Activated CD8-positive, alpha-beta T cell treated with anti-CD3 and anti-CD28 coated beads for 36 hours (primary cell): ENCODE results near the gene RBM38. TPM values are rescaled to one million over a fixed set of nuclear protein-coding genes. Genes with fewer than 3 reads are reported as not detected.

Source experiments
- ATAC-seq: fragments of 200-7000 bp; cut with Tn5 transposase; one replicate; pipeline ENCODE4 v1.10.0; 2021; ENCODE audit warnings: mild to moderate bottlenecking, moderate library complexity
- CTCF ChIA-PET: fragments of 350-600 bp; sonication (Branson Sonifier 250); formaldehyde crosslinking; loops from one replicate; lab custom pipeline; 2021; ENCODE audit warnings: antibody characterized with exemption; lab: Charles Lee
- POLR2A ChIA-PET: fragments of 350-600 bp; sonication (Branson Sonifier 250); formaldehyde crosslinking; loops from one replicate; lab custom pipeline; 2021; ENCODE audit warnings: antibody characterized with exemption; lab: Charles Lee
- DNase-seq: peaks from one replicate; pipeline ENCODE4 v3.0.0-alpha.2; 2020
- H3K27ac Mint-ChIP-seq: one replicate; pipeline ENCODE4 v1.8.0; 2021; ENCODE audit warnings: mild to moderate bottlenecking, mixed read lengths
- H3K27me3 Mint-ChIP-seq: one replicate; pipeline ENCODE4 v1.8.0; 2021; ENCODE audit warnings: mixed read lengths
- H3K36me3 Mint-ChIP-seq: one replicate; pipeline ENCODE4 v1.8.0; 2021; ENCODE audit warnings: low read depth, mixed read lengths
- H3K4me1 Mint-ChIP-seq: one replicate; pipeline ENCODE4 v1.8.0; 2021; ENCODE audit warnings: low read depth, mixed read lengths
- H3K4me3 Mint-ChIP-seq: one replicate; pipeline ENCODE4 v1.8.0; 2021; ENCODE audit warnings: mild to moderate bottlenecking, moderate library complexity, mixed read lengths
- H3K9me3 Mint-ChIP-seq: one replicate; pipeline ENCODE4 v1.8.0; 2021; ENCODE audit warnings: mixed read lengths
- intact Hi-C: fragments of 100-400 bp; cut with micrococcal nuclease; formaldehyde crosslinking; loops from one replicate; pipeline ENCODE4 v1.10.0; 2022
- total RNA-seq, 2 experiments: library from RNA; stranded (reverse); gene quantifications; one replicate each; pipeline ENCODE4 v1.2.3, GENCODE V29; 2021
- TF ChIP-seq, protein P1 (sequence below): fragments of 200-600 bp; IDR thresholded peaks from one replicate; pipeline ENCODE4 v1.8.0; 2022; ENCODE audit warnings: antibody characterized with exemption, mild to moderate bottlenecking

Gene RBM38
- total RNA-seq, 2 experiments from 2014 or later: 114 to 116 TPM

DNA sequence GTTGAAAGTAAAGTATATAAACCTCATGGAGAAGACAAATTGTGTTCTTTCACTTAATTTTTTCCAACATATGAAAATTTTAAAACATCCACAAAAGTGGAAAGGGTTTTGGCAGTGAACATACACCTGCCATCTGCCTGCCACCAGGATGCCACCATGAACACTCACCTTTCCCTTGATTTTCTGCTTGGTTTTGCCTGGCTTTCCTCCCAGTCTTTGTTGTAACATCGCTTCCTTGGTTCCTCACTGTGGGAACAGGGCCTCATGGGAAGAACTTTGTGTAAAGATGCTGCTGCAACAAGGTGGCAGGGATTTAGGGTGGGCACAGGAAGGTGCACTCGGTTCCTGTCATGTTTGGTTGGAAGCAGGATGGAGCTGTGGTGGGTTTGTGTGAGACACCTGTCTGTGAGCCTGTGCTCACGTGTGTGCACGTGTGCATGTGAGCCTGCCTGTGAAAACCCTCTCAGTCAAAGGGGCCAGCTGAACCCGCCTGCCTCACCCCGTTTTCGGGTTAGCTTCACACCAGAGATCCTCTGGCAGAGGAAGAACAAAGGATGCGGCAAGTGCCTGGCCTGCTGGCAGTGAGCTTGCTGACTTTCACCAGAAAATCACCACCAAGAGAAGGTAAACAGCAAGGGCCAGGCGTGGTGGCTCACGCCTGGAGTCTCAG is 11.0 kb upstream of the RBM38 start:
- ChIA-PET CTCF (interaction anchor here (1.0 to 4.8 kb wide), 16 partner anchors 9 to 118 kb away, joined by 3 to 26 read pairs (median 4); partner anchors contain the start of gene RBM38), POLR2A (interaction anchor here (0.8 to 3.4 kb wide), 5 partner anchors 10 to 31 kb away, joined by 3 to 15 read pairs (median 3); partner anchors contain the start of gene RBM38)
- Mint-ChIP-seq H3K27me3 (no peaks in the 10 kb centered on the region), H3K4me1 (peaks cover 26% of the 10 kb centered on the region), H3K4me3 (no peak overlapping the region), H3K36me3 (peaks cover 23% of the 10 kb centered on the region), H3K27ac (no peak overlapping the region), H3K9me3 (no peaks in the 10 kb centered on the region)
- TF ChIP-seq, protein P1, sequence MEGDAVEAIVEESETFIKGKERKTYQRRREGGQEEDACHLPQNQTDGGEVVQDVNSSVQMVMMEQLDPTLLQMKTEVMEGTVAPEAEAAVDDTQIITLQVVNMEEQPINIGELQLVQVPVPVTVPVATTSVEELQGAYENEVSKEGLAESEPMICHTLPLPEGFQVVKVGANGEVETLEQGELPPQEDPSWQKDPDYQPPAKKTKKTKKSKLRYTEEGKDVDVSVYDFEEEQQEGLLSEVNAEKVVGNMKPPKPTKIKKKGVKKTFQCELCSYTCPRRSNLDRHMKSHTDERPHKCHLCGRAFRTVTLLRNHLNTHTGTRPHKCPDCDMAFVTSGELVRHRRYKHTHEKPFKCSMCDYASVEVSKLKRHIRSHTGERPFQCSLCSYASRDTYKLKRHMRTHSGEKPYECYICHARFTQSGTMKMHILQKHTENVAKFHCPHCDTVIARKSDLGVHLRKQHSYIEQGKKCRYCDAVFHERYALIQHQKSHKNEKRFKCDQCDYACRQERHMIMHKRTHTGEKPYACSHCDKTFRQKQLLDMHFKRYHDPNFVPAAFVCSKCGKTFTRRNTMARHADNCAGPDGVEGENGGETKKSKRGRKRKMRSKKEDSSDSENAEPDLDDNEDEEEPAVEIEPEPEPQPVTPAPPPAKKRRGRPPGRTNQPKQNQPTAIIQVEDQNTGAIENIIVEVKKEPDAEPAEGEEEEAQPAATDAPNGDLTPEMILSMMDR: no peak
- ATAC-seq: no peak
- no peak for DNase-seq
- intact Hi-C loops: loop anchor here (5.0 kb wide), 1 partner anchor 207 kb away; no protein-coding TSS in a partner anchor

- Mint-ChIP-seq H3K4me1 (peaks cover 24% of the 10 kb centered on the region), H3K27me3 (no peaks in the 10 kb centered on the region), H3K36me3 (peaks cover 12% of the 10 kb centered on the region), H3K9me3 (no peaks in the 10 kb centered on the region), H3K4me3 (no peak overlapping the region), H3K27ac (peak overlapping the region; percentile 74)
- DNase-seq (peak; percentile 90), ATAC-seq (peak; percentile 87)
- TF ChIP-seq, protein P1: peak; percentile 90
- intact Hi-C loops: loop anchor here (1.0 to 5.0 kb wide), 2 partner anchors 113 to 205 kb away; no protein-coding TSS in a partner anchor
- ChIA-PET CTCF (interaction anchor here (0.6 to 4.8 kb wide), 31 partner anchors 10 to 914 kb away, joined by 3 to 35 read pairs (median 5); partner anchors contain the start of gene RBM38), POLR2A (interaction anchor here (0.8 to 3.4 kb wide), 3 partner anchors 11 to 18 kb away, joined by 3 to 15 read pairs (median 7); no protein-coding TSS in a partner anchor)
These were observed 9.3 kb upstream of the RBM38 start for GRCh38 chr20:57381596-57382503.

GRCh38 chr20:57382516-57382915 is 8.7 kb upstream of the RBM38 start:
- no peaks in the 10 kb centered on the region for H3K9me3 Mint-ChIP-seq
- TF ChIP-seq, protein P1: no peak
- H3K4me3 Mint-ChIP-seq: no peak overlapping the region
- H3K36me3 Mint-ChIP-seq: peaks cover 7% of the 10 kb centered on the region
- POLR2A ChIA-PET: interaction anchor here (0.8 to 3.4 kb wide), 4 partner anchors 10 to 17 kb away, joined by 3 to 15 read pairs (median 5); no protein-coding TSS in a partner anchor
- CTCF ChIA-PET: interaction anchor here (0.6 to 4.8 kb wide), 29 partner anchors 9 to 915 kb away, joined by 3 to 35 read pairs (median 6); partner anchors contain the start of gene RBM38
- H3K27ac Mint-ChIP-seq: peak overlapping the region; percentile 74
- ATAC-seq (no peak), DNase-seq (no peak)
- intact Hi-C loops: loop anchor here (1.0 to 5.0 kb wide), 2 partner anchors 113 to 205 kb away; no protein-coding TSS in a partner anchor
- no peaks in the 10 kb centered on the region for H3K27me3 Mint-ChIP-seq
- peaks cover 24% of the 10 kb centered on the region for H3K4me1 Mint-ChIP-seq

GRCh38 chr20:57383447-57384347 is 7.5 kb upstream of the RBM38 start:
- no peak overlapping the region for H3K27ac Mint-ChIP-seq
- CTCF ChIA-PET: interaction anchor here (0.8 to 4.8 kb wide), 5 partner anchors 15 to 115 kb away, joined by 3 to 35 read pairs (median 17); no protein-coding TSS in a partner anchor
- no peaks in the 10 kb centered on the region for H3K27me3 Mint-ChIP-seq
- H3K36me3 Mint-ChIP-seq: peaks cover 1% of the 10 kb centered on the region
- H3K4me3 Mint-ChIP-seq: no peak overlapping the region
- H3K9me3 Mint-ChIP-seq: no peaks in the 10 kb centered on the region
- DNase-seq (no peak), ATAC-seq (no peak)
- H3K4me1 Mint-ChIP-seq: peaks cover 22% of the 10 kb centered on the region
- POLR2A ChIA-PET: interaction anchor here (0.7 to 0.8 kb wide), 2 partner anchors 10 to 24 kb away, joined by 3 read pairs; no protein-coding TSS in a partner anchor
- intact Hi-C loops: loop anchor here (5.0 kb wide), 1 partner anchor 204 kb away; no protein-coding TSS in a partner anchor
- TF ChIP-seq, protein P1: no peak
